Measurements from ENCODE around the gene REEP6.

GRCh38 chr19:1534972-1535371 is 44.0 kb downstream of the REEP6 start:
- TF ChIP-seq CTCF (IDR thresholded peaks at IDR 0.05) (no peak), POLR2A (IDR thresholded peaks at IDR 0.05) (no peak)
